Measurements from ENCODE around the gene SAFB2.

SAFB2 gene

GRCh38 chr19:5622465-5623396, at the start of gene SAFB2, which contains the start of gene SAFB:
SAFB2 (minus strand) TSS chr19:5622776; CDS start chr19:5622715, 61 bp downstream.
SAFB (plus strand) TSS chr19:5623083; CDS start chr19:5623206, 123 bp downstream.
- peak; percentile 93 to 100 (median 98) for DNase-seq

GRCh38 chr19:5671600-5671999, 49.0 kb upstream of the SAFB2 start:
- no peak for DNase-seq

GRCh38 chr19:5669212-5669611, 46.6 kb upstream of the SAFB2 start:
- DNase-seq, result no peak

GRCh38 chr19:5667751-5668271, 45.2 kb upstream of the SAFB2 start:
- DNase-seq, result no peak

GRCh38 chr19:5666921-5667610, 44.5 kb upstream of the SAFB2 start:
- no peak for DNase-seq

- DNase-seq, result no peak
Observed at GRCh38 chr19:5665781-5666513, 43.4 kb upstream of the SAFB2 start.

GRCh38 chr19:5664515-5664914, 41.9 kb upstream of the SAFB2 start:
- no peak for DNase-seq

GRCh38 chr19:5663904-5664303, 41.3 kb upstream of the SAFB2 start:
- no peak for DNase-seq

- DNase-seq, result no peak
Observed at GRCh38 chr19:5661483-5661882, 38.9 kb upstream of the SAFB2 start.

- no peak for DNase-seq
Observed at GRCh38 chr19:5655412-5655811, 32.8 kb upstream of the SAFB2 start.

- DNase-seq, result no peak
Observed at GRCh38 chr19:5654931-5655330, 32.4 kb upstream of the SAFB2 start.

- DNase-seq, result no peak
Observed at GRCh38 chr19:5652261-5652660, 29.7 kb upstream of the SAFB2 start.

GRCh38 chr19:5651361-5651760, 28.8 kb upstream of the SAFB2 start:
- no peak for DNase-seq

GRCh38 chr19:5648464-5648863, 25.9 kb upstream of the SAFB2 start:
- no peak for DNase-seq

GRCh38 chr19:5646703-5647102, 24.1 kb upstream of the SAFB2 start:
- DNase-seq, result no peak

- no peak for DNase-seq
Observed at GRCh38 chr19:5645409-5645808, 22.8 kb upstream of the SAFB2 start.

GRCh38 chr19:5644037-5644436, 21.5 kb upstream of the SAFB2 start:
- DNase-seq, result no peak

- no peak for DNase-seq
Observed at GRCh38 chr19:5643060-5643459, 20.5 kb upstream of the SAFB2 start.

GRCh38 chr19:5642204-5642603, 19.6 kb upstream of the SAFB2 start:
- no peak for DNase-seq

GRCh38 chr19:5641171-5641570, 18.6 kb upstream of the SAFB2 start:
- no peak for DNase-seq

- DNase-seq, result no peak
Observed at GRCh38 chr19:5637971-5638370, 15.4 kb upstream of the SAFB2 start.

GRCh38 chr19:5635427-5635826, 12.9 kb upstream of the SAFB2 start:
- DNase-seq, result no peak

- DNase-seq, result no peak
Observed at GRCh38 chr19:5632657-5633056, 10.1 kb upstream of the SAFB2 start.

All from C1 segment of cervical spinal cord (tissue), 14 donors.